Thymus (tissue), 11 donors: Measurements from ENCODE around the gene C3orf20. TPM values are rescaled to one million over a fixed set of nuclear protein-coding genes. Genes with fewer than 3 reads are reported as not detected.

Experiments
- DNase-seq, 9 donors: peaks; one replicate each; pipeline ENCODE4 v3.0.0-alpha.2; 2013; ENCODE audit warnings: low spot score in 9 of 9, low read depth in 6 of 9, missing footprints in 1 of 9
- H3K27ac ChIP-seq, 2 donors: one replicate each; pipeline ENCODE4 v1.5.1; 2013; ENCODE audit warnings: control low read depth in 1 of 2, low read depth in 1 of 2, low read length in 1 of 2, mild to moderate bottlenecking in 1 of 2, moderate library complexity in 1 of 2
- H3K27me3 ChIP-seq, 2 donors: one replicate each; pipeline ENCODE4 v1.5.1; 2013; ENCODE audit warnings: low read length in 1 of 2; ENCODE audit not compliant: control insufficient read depth in 2 of 2, insufficient read depth in 1 of 2
- H3K36me3 ChIP-seq, 2 donors: one replicate each; pipeline ENCODE4 v1.5.1; 2013; ENCODE audit warnings: low read length in 1 of 2, mild to moderate bottlenecking in 1 of 2, moderate library complexity in 1 of 2; ENCODE audit not compliant: control insufficient read depth in 2 of 2, insufficient read depth in 2 of 2
- H3K4me1 ChIP-seq, 2 donors: one replicate each; pipeline ENCODE4 v1.5.1; 2013; ENCODE audit warnings: low read length in 2 of 2; ENCODE audit not compliant: control insufficient read depth in 2 of 2, insufficient read depth in 2 of 2
- H3K4me3 ChIP-seq, 2 donors: one replicate each; pipeline ENCODE4 v1.5.1; 2013; ENCODE audit warnings: low read length in 2 of 2, control low read depth in 1 of 2, mild to moderate bottlenecking in 1 of 2
- H3K9me3 ChIP-seq, 2 donors: one replicate each; pipeline ENCODE4 v1.5.1; 2013; ENCODE audit warnings: low read length in 1 of 2, mild to moderate bottlenecking in 1 of 2; ENCODE audit not compliant: control insufficient read depth in 2 of 2, insufficient read depth in 1 of 2
- WGBS: extraction: QIAGEN DNeasy Blood & Tissue Kit; methylation state at CpG from one replicate; pipeline ENCODE4 v1.1.7; 2013; 5-methylcytosine and 5-hydroxymethylcytosine counted together
- polyA plus RNA-seq: library from polyadenylated mRNA; stranded (reverse); fragments of 200-250 nt; gene quantifications from one replicate; pipeline ENCODE4 v1.2.3, GENCODE V29; 2013
- total RNA-seq: library from RNA; stranded (reverse); fragments of 120-200 nt; gene quantifications from one replicate; pipeline ENCODE4 v1.2.4, GENCODE V29; 2013
- donor health status: healthy.

The C3orf20 gene
- total and polyA plus RNA-seq, 2 donors, result 0.02 TPM; not detected in 1

DNA sequence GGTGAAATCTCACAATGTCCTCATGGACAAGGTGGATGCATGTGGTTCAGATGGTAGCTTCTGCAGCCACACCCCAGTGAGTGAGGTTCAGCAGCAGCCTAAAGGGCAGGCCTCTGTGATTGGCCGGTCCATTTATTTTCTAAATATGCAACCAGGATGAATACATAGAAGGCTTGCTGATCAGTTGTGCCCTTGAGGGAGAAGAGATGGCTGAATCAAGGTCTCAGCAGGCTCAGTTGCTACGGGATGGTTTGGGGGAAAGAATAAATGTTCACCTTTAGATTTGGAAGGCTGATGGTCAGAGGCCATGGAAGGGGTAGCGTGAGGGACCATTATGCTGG lies 90.1 kb downstream of the C3orf20 start:
- H3K4me3 ChIP-seq, result no peak overlapping the region
- no peak for DNase-seq
- peak overlapping the region in 1 of 2 donors; percentile 25 for H3K27ac ChIP-seq
- H3K4me1 ChIP-seq, result peaks cover 42 to 61% of the 10 kb centered on the region in 2 donors
- no peaks in the 10 kb centered on the region for H3K36me3 ChIP-seq
- H3K9me3 ChIP-seq, result peaks cover 2 to 18% of the 10 kb centered on the region in 2 donors
- WGBS, result 99% methylated on average over 3 of the region's 3 CpGs
- no peaks in the 10 kb centered on the region for H3K27me3 ChIP-seq

DNA sequence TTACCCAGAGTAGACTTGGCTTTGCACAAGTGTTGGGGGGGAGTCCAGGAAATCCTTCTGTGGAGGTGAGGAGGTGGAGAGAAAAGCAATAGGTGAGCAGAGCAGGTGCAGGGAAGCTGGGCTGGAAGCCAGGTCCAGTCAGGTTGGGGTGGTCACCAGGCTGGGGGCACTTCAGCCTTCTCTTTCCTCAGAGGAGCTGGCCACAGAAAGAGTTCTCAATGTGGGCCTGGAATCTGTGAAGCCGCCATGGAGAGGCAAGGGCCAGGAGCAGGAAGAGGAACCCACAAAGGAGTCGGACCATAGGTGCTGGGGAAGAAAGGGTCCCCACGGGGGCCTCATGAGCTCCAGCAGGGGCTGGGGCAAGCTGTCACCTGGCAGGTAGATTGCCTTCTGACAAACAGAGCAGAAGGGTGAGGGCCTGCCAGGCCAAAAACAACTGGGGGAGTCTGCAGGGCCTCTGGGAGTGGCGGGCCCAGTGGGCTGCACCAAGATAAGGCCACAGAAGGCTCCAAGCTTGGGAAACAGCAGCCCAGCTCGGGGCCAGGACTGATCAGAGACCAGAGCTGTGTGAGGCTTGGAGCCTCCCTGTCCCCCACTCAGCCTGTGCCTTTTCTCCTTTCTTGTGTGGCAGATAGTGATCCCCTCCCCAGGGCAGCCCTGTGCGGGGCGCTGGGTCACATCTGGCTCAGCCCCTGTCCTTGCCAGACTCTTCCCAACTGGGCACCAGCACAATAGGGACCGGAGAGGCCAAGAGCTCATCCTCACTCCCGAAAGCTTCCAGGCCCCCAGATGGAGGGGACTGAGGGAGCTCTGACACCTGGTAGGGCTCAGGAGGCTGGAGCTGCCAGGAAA lies 90.9 kb downstream of the C3orf20 start:
- peaks cover 48 to 69% of the 10 kb centered on the region in 2 donors for H3K4me1 ChIP-seq
- DNase-seq, result no peak
- H3K27me3 ChIP-seq, result no peaks in the 10 kb centered on the region
- H3K4me3 ChIP-seq, result no peak overlapping the region
- peak overlapping the region in 1 of 2 donors; percentile 100 for H3K27ac ChIP-seq
- no peaks in the 10 kb centered on the region for H3K36me3 ChIP-seq
- WGBS, result 96% methylated on average over 9 of the region's 9 CpGs
- H3K9me3 ChIP-seq, result peaks cover 2 to 18% of the 10 kb centered on the region in 2 donors

DNA sequence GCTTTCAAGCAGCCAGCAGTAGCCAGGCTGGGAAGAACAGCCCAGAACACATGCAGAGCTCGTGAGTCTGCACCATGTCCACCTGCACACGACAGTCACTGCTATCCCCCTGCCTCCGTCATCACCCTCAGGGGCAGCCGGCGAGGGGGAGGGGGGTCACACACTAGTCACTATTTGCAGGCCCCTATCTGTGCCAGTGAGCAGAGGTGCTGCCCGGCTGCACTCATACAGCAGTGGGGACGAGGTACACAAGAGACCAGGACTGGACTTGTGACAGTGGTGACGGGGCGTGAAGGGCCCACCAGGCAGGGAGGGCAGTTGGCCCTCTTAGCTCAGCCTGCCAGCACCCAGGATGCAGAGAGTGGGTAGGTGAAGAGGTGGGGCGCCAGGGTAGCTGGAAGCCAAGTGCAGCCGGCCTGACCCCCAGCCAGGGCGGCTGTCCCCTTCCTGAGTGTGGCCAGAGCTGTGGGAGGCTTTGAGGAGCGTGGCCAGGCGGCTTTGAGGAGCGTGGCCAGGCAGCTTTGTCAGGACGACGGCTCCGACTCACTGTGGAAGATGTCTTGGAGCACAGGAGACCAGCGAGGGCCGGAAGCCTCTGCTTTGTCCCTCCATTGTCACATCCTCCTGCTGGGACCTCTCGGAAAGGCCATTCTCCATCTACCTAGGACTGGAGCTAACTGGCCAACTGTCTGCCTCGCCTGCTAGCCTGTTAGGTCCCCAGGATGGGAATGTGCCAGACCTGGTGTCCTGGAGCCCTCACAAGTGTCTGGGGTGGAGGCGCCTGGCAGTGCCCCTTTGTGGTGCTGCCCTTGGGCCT lies 91.7 kb downstream of the C3orf20 start:
- Histone ChIP-seq H3K27me3 (no peaks in the 10 kb centered on the region), H3K27ac (peak overlapping the region; percentile 92 to 100), H3K4me3 (no peak overlapping the region), H3K4me1 (peaks cover 45 to 63% of the 10 kb centered on the region in 2 donors), H3K36me3 (no peaks in the 10 kb centered on the region), H3K9me3 (peaks cover under 1 to 12% of the 10 kb centered on the region in 2 donors)
- 95% methylated on average over 23 of the region's 23 CpGs for WGBS
- DNase-seq, result peak in 1 of 9 donors; percentile 30

DNA sequence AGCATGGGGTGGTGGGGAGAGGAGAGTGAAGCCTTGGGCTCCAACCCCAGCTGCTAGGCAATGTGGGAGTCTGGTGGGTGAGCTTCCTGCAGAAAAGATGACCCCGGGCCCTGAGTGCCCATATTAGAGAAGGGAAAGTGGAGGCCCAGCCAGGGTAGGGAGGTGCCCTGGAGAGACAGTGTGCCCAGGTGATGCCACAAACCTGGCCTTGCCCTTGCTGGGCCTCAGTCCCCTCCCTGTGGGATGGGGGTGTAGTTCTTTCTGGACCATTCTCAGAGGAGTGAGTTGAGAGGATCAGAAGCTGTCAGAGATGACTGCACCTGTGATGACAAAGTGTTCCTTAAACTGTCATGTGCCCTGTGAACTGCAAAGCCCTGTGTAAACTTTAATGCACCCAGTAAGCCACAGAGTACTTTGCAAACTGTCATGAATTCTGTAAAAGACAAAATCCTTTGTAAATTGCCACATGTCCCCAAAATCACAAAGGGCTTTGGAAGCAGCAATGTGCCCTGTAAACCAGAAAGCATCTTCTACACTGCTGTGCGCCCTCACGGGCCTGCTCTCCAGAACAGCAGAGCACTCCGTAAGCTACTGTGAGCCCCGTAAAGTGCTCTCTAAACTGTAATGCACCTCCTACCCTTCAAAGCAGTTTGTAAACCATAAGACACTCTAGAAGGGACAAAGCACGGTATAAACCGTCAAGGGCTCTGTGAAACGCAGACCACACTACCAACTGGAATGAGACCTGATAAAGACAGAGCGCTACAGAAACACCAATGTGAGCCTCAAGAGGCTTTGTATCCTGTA lies 92.5 kb downstream of the C3orf20 start:
- peak; percentile 48 to 88 (median 69) for DNase-seq
- peaks cover 0 to 4% of the 10 kb centered on the region in 2 donors for H3K9me3 ChIP-seq
- H3K36me3 ChIP-seq, result no peaks in the 10 kb centered on the region
- 22% methylated on average over 9 of the region's 9 CpGs for WGBS
- no peak overlapping the region for H3K4me3 ChIP-seq
- H3K27ac ChIP-seq, result peak overlapping the region; percentile 92 to 100
- no peaks in the 10 kb centered on the region for H3K27me3 ChIP-seq
- H3K4me1 ChIP-seq, result peaks cover 45 to 60% of the 10 kb centered on the region in 2 donors

DNA sequence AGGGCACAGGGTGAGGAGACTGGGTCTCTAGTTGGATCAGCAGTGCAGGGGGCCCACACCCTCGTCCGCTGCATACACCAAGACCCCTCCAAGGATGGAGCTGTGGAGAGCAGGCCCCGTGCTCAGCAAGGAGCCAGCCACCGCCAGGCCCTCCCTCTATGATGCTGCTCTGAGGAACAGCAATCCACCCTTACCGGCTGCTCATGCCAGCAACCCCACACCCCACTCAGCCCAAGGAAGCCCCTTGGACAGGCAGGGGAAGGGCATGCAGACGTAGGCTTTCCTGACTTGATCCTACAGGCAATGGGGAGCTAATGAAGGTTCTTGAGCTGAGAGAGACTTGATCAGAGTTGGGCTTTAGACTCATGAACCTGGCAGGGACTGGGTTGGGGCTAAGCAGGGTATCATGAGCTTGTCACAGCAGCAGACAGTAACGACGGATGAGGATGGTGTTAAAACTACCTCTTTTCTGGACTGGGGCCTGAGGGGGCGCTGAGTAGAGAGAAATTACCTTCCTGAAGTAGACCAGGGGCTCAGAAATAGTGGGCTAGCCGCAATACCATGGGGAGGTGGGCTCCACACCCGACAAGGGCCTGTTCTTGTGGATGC lies 93.3 kb downstream of the C3orf20 start:
- no peaks in the 10 kb centered on the region for H3K36me3 ChIP-seq
- H3K27ac ChIP-seq, result peak overlapping the region; percentile 92 to 100
- H3K4me1 ChIP-seq, result peaks cover 45 to 67% of the 10 kb centered on the region in 2 donors
- no peaks in the 10 kb centered on the region for H3K27me3 ChIP-seq
- no peaks in the 10 kb centered on the region for H3K9me3 ChIP-seq
- 82% methylated on average over 11 of the region's 11 CpGs for WGBS
- H3K4me3 ChIP-seq, result no peak overlapping the region
- peak in 1 of 9 donors; percentile 55 for DNase-seq

GRCh38 chr3:14768881-14769280 lies 93.9 kb downstream of the C3orf20 start:
- WGBS, result 76% methylated on average over 6 of the region's 6 CpGs
- H3K36me3 ChIP-seq, result no peaks in the 10 kb centered on the region
- H3K4me3 ChIP-seq, result no peak overlapping the region
- H3K27me3 ChIP-seq, result no peaks in the 10 kb centered on the region
- H3K27ac ChIP-seq, result peak overlapping the region; percentile 92 to 100
- H3K4me1 ChIP-seq, result peaks cover 45 to 71% of the 10 kb centered on the region in 2 donors
- peak in 1 of 9 donors; percentile 46 for DNase-seq
- no peaks in the 10 kb centered on the region for H3K9me3 ChIP-seq

GRCh38 chr3:14769544-14770325 lies 94.8 kb downstream of the C3orf20 start:
- Histone ChIP-seq H3K27me3 (no peaks in the 10 kb centered on the region), H3K27ac (peak overlapping the region; percentile 86 to 100), H3K4me3 (no peak overlapping the region), H3K36me3 (no peaks in the 10 kb centered on the region), H3K9me3 (no peaks in the 10 kb centered on the region), H3K4me1 (peaks cover 45 to 71% of the 10 kb centered on the region in 2 donors)
- DNase-seq, result peak in 1 of 9 donors; percentile 34
- 94% methylated on average over 11 of the region's 11 CpGs for WGBS

DNA sequence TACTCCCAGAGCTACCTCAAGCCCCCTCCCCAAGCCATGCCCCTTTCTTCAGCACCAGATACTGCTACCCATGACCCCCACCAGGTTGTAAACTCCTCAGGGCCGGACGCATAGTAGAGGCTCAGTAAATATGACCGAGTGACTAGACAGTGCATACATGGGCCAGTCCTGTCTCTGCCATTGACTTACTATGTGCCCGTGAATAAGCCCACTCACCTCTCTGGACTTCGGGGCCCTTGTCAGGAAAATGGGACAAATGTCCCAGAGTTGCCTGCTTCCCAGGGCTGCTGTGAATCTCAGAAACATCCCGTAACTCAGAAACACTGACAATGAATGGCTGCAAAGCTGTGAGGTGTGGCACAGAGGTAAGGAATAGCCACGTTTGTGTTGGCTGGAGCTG lies 95.7 kb downstream of the C3orf20 start:
- DNase-seq, result no peak
- H3K9me3 ChIP-seq, result no peaks in the 10 kb centered on the region
- no peaks in the 10 kb centered on the region for H3K36me3 ChIP-seq
- H3K27ac ChIP-seq, result peak overlapping the region in 1 of 2 donors; percentile 20
- H3K27me3 ChIP-seq, result no peaks in the 10 kb centered on the region
- 98% methylated on average over 7 of the region's 7 CpGs for WGBS
- no peak overlapping the region for H3K4me3 ChIP-seq
- H3K4me1 ChIP-seq, result peaks cover 43 to 65% of the 10 kb centered on the region in 2 donors
